Measurements from ENCODE around the gene ALG9.

DNA sequence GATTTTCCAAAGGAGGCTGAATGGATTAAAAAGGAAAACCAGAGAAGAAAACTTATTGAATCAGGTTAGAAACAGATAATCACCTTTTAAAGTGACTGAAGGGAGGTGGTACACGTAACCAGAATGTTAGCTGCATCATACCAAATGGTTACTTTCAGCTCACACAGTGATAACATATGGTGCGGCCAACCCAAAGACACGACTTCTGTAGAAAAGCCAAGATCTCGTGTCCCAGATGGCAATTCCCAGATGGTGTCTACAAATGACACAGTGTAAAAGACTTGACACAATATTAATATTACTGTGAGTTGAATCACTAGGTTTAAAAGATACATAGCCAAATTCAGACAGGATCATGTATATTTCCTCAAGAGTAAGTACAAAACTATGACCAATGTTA, 110.3 kb downstream of the ALG9 start:
- TF ChIP-seq CTCF (IDR thresholded peaks at IDR 0.05) = no peak
- TF ChIP-seq EZH2 (IDR thresholded peaks at IDR 0.05) = no peak
- no peak for TF ChIP-seq EZH2phosphoT487 (IDR thresholded peaks at IDR 0.05)

Measured in neural progenitor cell (in vitro differentiated cells).